Measurements from ENCODE around the gene CADM2. TPM values are rescaled to one million over a fixed set of nuclear protein-coding genes. Genes with fewer than 3 reads are reported as not detected.
"Not testable (repeated sequence)": the region's sequence is repeated elsewhere in the genome, so short reads cannot be mapped to it uniquely, and the experiment has no call there.

The CADM2 gene
- total RNA-seq, 1 donor from 2014 or later, result not detected

GRCh38 chr3:85433319-85433718 is 474.5 kb downstream of the CADM2 start:
- DNase-seq (ENCODE audit: extremely low read depth, low read depth, low spot score), result no peak

DNA sequence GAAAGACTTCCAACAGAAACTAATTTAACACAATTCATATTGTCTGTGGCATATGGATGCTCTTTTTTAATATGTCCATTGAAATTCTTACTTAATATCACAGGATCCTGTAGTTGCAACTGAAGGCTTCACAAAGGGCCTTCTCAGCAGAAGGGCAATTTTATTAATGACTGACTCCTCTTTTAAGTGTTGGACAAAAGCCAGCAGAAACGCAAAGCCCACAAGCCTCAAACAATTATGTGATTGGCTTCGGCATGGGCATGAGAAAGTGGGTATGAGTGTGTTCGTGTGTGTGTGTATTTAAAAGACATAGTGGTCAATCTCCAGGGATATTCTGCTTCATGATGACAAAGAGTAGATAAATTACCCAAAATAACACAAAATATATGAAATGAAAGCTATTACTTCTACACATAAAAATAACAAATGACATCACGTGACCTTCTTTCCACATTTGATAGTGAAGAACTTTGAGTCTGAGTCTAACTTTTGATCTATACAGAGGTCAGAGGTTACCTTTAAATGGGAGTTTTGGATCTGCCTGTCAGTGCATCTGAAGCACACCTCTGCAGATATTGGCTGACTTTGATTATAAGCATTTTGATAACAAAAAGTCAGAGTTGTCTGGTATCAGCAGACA is 496.9 kb downstream of the CADM2 start:
- DNase-seq (ENCODE audit: extremely low read depth, low read depth, low spot score), result no peak

DNA sequence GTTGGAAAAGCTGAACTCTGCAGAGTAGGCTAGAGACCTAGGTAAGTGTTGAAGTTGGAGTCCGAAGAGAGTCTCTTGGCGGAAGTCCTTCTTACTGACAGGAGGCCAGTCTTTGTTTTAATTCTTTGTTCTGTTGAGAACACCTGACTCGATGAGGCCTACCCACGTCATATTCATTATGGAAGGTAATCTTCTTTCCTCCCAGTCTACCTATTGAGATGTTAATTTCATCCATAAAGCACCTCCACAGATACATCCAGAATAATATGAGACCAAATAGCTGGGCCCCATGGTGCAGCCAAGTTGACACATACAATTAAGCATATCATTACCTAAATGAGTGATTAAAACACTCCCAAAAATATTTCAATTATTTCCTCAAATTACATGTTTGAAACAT is 515.5 kb downstream of the CADM2 start:
- DNase-seq (ENCODE audit: extremely low read depth, low read depth, low spot score), result no peak

DNA sequence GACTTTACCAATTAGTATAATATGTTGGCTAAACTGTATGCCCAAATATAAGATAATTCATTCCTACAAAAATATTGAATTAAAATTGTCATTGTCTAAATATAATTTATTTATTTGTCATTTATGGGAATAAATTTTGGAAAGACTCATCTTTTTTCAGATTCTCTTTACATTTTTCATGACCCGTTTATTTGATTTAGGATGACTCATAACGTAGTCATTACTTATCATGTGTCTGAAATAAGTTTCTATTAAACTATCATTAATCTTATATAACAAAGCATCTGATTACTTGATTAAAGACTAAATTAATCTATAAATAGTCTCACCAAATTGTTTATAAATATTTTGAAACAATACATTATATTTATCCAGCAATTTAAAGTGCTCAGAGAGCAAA is 516.6 kb downstream of the CADM2 start:
- no peak for DNase-seq (ENCODE audit: extremely low read depth, low read depth, low spot score)

DNA sequence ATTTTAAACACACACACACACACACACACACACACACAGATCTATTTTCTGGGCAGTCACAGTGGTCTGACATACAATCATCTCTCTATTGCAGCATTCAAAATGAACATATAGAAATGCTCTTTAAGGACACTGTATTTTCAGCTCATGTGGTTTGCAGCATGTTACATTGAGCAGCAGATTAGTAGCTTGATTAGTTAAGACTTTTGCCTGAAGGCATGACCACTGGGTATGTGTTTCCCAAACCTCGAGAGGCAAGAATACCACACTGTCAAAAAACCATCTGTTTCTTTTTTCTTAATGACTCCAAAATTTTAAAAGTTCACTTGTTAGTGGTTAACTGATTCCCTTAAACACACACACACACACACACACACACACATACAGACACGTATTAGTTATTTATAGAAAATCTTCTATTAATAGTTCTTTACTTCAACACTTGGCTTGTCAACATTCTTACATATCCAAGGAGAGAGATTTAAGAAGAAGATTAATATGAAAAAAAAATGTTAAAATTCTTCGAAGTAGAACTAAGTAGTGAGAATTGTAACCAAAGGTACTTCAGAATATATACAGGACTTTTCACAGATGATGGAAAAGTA is 518.2 kb downstream of the CADM2 start:
- no peak for DNase-seq (ENCODE audit: extremely low read depth, low read depth, low spot score)

DNA sequence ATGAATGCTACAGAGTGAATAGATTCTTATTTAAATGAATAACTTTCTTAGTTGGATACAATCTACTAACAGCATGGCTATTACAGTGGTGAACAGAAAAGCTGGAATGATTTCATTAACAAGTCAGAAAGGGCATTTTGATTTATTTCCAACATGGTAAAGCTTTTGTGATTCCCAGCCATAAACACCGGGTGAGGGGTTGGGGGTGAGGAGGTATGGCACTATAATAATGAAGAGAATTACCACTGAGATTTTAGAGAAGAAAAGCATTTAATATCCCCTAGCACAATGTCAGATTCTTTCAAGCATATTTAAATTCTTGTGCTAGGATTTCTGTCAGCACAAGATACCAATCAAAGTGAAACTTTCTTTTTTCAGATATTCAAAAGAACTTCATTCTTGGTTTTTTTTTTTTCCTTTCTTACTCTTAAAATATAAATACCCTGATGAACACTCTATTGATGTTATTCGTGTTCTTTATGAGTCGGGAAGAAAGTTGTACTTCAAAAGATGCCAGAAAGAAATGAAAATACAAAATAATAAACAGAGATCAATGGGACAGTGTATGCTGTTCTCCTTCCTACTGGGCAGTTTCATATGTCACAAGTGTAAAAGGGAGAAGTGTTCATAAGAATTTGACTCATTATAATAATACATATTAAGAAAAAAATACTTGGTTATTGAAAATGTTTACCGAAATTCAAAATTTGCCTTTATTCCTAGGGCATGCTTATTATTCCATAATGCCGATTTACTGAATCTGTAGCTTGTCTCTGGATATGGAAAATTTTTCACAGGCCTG is 522.8 kb downstream of the CADM2 start:
- no peak for DNase-seq (ENCODE audit: extremely low read depth, low read depth, low spot score)

DNA sequence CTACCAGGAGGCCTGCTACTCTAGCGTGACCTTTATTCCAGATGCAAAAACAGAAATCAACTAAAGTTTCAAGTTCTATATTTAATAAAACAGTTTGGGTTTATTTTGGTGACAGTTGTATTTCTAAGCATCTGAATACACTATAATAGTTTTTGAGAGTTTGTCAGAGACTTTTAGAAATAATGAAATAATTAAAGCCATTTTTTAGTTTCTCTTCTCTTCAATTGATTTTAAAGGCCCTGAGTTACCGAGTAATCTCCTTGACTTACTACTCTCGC is 523.4 kb downstream of the CADM2 start:
- DNase-seq (ENCODE audit: extremely low read depth, low read depth, low spot score), result no peak

GRCh38 chr3:85483986-85484385 is 525.2 kb downstream of the CADM2 start:
- DNase-seq (ENCODE audit: extremely low read depth, low read depth, low spot score), result no peak

DNA sequence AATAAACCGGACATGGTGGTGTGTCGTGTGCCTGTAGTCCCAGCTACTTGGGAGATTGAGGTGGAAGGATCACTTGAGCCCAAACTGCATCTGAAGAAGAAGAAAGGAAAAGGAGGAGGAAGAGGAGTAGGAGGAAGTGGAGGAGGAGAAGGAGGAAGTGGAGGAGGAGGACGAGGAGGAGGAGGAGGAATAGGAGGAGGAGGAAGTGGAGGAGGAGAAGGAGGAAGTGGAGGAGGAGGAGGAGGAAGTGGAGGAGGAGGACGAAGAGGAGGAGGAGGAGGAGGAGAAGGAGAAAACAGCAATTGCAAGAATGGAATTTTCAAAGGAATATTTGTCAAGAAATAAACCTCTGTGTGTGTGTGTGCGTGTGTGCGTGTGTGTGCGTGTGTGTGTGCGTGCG is 528.6 kb downstream of the CADM2 start:
- DNase-seq (ENCODE audit: extremely low read depth, low read depth, low spot score), result no peak

DNA sequence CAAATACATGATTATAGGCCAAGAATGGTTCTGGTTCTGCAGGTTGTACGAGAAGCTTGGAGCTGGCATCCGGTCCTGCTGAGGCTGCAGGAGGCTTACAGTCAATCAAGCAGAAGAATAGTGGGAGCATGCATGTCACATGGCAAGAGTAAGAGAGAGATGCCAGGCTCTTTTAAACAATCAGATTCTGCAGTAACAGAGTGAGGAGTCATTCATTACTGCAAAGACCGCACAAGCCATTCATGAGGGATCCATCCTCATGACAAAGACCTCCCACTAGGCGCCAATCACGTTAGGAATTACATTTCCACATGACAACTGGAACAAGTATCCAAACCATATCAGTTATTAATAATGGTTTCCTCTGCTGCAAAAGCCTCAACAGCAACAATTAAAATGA is 536.8 kb downstream of the CADM2 start:
- DNase-seq (ENCODE audit: extremely low read depth, low read depth, low spot score), result no peak

GRCh38 chr3:85498177-85498576 is 539.4 kb downstream of the CADM2 start:
- no peak for DNase-seq (ENCODE audit: extremely low read depth, low read depth, low spot score)

DNA sequence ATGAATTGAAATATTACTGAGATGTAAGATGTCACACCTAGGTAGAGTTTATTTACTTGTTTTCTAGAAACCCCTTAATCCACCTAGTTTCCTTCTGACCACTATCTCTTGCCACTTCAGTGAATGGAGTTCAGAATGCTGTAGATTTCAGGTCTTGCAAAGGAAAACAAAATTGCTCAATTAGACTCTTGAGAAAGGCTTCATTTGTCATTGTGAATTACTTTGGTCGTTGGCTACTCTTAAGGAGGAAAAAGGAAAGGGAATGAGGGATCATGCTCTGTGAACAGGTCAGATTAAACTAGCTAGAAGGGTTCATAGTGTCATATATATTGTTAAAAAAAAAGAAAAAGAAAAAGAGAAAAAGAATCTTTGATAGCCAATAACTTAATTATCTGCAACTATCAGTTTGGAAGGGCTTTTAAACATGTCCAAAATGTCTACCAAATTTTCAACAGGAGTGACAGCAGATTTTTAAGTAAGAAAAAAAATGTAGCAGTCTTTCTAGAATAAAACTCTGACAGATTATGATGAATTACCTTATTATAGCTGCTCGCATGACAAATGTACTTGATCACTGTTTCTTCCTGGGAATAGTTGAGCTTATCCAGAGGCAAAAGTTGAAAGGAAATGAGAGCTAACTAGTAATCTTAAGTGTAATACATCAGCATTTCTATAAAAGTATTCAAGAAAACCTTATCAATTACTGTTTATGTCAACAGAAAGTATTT is 543.5 kb downstream of the CADM2 start:
- no peak for DNase-seq (ENCODE audit: extremely low read depth, low read depth, low spot score)

DNA sequence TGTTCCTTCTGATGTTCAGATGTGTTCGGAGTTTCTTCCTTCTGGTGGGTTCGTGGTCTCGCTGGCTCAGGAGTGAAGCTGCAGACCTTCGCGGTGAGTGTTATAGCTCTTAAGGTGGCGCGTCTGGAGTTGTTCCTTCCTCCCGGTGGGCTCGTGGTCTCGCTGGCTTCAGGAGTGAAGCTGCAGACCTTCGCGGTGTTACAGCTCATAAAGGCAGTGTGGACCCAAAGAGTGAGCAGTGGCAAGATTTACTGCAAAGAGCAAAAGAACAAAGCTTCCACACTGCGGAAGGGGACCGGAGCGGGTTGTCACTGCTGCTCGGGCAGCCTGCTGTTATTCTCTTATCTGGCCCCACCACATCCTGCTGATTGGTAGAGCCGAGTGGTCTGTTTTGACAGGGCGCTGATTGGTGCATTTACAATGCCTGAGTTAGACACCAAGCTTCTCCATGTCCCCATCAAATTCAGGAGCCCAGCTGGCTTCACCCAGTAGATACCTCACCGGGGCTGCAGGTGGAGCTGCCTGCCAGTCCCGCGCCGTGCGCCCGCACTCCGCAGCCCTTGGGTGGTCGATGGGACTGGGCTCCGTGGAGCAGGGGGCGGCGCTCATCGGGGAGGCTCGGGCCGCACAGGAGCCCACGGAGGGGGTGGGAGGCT is 545.5 kb downstream of the CADM2 start:
- DNase-seq (ENCODE audit: extremely low read depth, low read depth, low spot score), result not testable (repeated sequence)

- not testable (repeated sequence) for DNase-seq (ENCODE audit: extremely low read depth, low read depth, low spot score)
Observed at GRCh38 chr3:85504785-85505511, 546.2 kb downstream of the CADM2 start.

DNA sequence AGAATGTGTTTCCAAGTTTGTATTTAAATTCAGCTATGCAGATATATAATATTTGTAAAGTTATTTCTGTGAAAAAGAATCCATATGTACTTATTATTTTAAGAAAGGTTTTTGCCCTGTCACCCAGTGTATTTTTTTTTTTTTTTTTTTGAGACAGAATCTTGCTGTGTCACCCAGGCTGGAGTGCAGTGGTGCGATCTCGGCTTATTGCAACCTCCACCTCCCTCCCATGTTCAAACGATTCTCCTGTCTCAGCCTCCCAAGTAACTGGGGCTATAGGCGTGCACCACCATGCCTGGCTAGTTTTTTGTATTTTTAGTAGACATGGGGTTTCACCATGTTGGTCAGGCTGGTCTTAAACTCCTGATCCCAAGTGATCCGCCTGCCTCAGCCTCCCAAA is 548.3 kb downstream of the CADM2 start:
- not testable (repeated sequence) for DNase-seq (ENCODE audit: extremely low read depth, low read depth, low spot score)

DNA sequence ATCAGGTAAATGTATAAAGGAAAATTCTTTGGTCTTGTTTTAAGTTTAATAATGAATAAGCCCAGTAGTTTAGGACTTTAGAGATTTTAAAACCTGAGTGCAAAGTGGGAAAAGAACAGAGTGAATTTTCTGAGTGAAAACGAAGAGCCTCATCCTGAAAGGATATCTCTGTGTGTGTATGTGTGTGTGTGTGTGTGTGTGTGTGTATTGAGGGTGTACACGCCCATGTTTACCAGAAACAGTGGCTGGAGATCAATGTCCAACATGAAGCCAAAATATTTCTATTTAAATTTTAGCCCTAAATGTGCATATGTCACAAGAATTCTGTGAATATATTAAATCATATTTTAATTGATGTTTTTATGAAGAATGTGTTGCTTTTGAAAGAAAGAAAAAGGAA is 549.9 kb downstream of the CADM2 start:
- DNase-seq (ENCODE audit: extremely low read depth, low read depth, low spot score), result no peak

GRCh38 chr3:85516146-85516545 is 557.4 kb downstream of the CADM2 start:
- no peak for DNase-seq (ENCODE audit: extremely low read depth, low read depth, low spot score)

GRCh38 chr3:85524104-85524503 is 565.3 kb downstream of the CADM2 start:
- no peak for DNase-seq (ENCODE audit: extremely low read depth, low read depth, low spot score)

DNA sequence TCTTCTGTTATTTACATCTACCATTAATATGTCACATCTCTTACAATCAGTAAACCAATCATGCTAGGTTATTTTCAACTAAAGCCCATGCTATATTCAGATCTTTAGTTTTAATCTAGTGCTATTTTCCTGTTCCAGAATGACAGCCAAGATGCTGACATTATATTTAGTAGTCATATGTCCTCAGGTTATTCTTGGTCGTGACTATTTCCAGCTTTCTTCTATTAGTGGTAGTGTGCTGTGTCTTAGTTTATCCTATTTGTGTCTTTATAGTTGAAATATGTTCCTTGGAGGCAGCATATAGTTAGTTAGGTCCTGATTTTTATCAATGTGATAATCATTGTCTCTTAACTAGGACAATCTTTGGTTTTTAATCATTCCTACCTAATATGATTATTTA is 566.5 kb downstream of the CADM2 start:
- no peak for DNase-seq (ENCODE audit: extremely low read depth, low read depth, low spot score)

DNA sequence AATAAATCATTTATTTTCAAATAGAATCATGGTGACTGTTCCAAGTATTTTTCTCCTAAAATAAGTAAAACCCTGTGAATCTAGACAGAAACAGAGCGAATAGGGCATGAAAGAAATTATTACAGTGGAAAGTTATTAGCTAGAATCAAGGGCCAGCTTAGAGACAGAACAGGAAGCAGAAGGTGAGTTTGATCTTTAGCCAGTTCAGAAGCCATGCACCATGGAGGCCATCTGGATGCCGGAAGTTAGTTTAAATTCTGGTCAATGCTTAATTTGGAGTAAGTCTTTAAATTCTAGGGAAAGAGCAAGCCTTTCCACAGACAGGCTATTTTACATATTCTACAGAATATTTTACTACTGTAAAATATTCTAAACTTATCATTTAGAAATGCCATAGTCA is 574.8 kb downstream of the CADM2 start:
- no peak for DNase-seq (ENCODE audit: extremely low read depth, low read depth, low spot score)
